ENCODE measurements around the gene KCNH2.

- no peak for TF ChIP-seq CTCF (IDR thresholded peaks at IDR 0.05)
- no peak for TF ChIP-seq POLR2A (IDR thresholded peaks at IDR 0.05)
Measured at GRCh38 chr7:150953061-150953997, 24.8 kb downstream of the KCNH2 start.

Measured in body of pancreas (tissue), 4 donors.